ENCODE data around the gene SEPHS1. TPM values are rescaled to one million over a fixed set of nuclear protein-coding genes. Genes with fewer than 3 reads are reported as not detected.

The SEPHS1 gene
- total RNA-seq, 1 donor from 2014 or later, result 57.0 TPM

DNA sequence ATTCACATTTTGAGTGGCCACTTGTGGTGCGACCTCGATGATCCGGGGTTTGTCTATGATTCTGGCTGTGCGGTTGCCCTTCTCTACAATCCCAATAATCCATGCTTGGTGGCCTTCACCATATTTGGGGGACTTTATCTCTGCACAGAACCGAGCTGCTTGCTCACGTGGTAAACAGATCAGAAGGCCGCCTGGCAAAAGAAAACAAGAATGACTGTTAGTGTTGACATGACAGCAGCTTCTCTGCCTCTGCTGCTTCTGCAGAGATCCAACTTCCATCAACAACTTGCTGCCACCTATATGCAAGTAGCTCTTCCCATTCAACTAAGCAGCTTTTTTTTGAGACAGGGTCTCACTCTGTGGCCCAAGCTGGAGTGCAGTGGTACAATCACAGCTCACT is 28.9 kb downstream of the SEPHS1 start:
- H3K27ac ChIP-seq (ENCODE audit: low read depth, low read length), result no peak overlapping the region
- H2AFZ ChIP-seq (ENCODE audit: low read depth, low read length), result no peak overlapping the region
- no peak overlapping the region for H3K27ac Mint-ChIP-seq (ENCODE audit: unreplicated experiment)
- H3K79me2 ChIP-seq (ENCODE audit: insufficient read depth, low read length), result no peaks in the 10 kb centered on the region
- no peaks in the 10 kb centered on the region for H4K20me1 ChIP-seq (ENCODE audit: insufficient read depth, low read length)
- H3K4me3 ChIP-seq (ENCODE audit: insufficient read depth, low read depth, low read length), result no peak overlapping the region
- FAIRE-seq, result no peak
- no peak overlapping the region for H3K4me3 Mint-ChIP-seq (ENCODE audit: unreplicated experiment)
- no peaks in the 10 kb centered on the region for H3K27me3 Mint-ChIP-seq (ENCODE audit: low read depth, unreplicated experiment)
- TF ChIP-seq EZH2 (IDR thresholded peaks at IDR 0.05; ENCODE audit: insufficient read depth, low read length), result no peak
- TF ChIP-seq CTCF (IDR thresholded peaks at IDR 0.05; ENCODE audit: insufficient read depth, low read depth, low read length), result no peak
- DNase-seq (ENCODE audit: low read depth), result no peak
- H3K36me3 ChIP-seq (ENCODE audit: insufficient read depth, low read length), result peaks cover 11% of the 10 kb centered on the region
- H3K9me3 ChIP-seq (ENCODE audit: insufficient read depth, low read depth, low read length), result no peaks in the 10 kb centered on the region
- H3K27me3 ChIP-seq (ENCODE audit: insufficient read depth, low read length), result no peaks in the 10 kb centered on the region
- H3K4me1 Mint-ChIP-seq (ENCODE audit: low read depth, unreplicated experiment), result no peaks in the 10 kb centered on the region
- no peaks in the 10 kb centered on the region for H3K4me1 ChIP-seq (ENCODE audit: insufficient read depth, low read length)
- H3K9me3 Mint-ChIP-seq (ENCODE audit: unreplicated experiment), result no peaks in the 10 kb centered on the region
- no peak overlapping the region for H3K9ac ChIP-seq (ENCODE audit: low read length)
- no peak overlapping the region for H3K4me2 ChIP-seq (ENCODE audit: low read length)
- peaks cover 6% of the 10 kb centered on the region for H3K36me3 Mint-ChIP-seq (ENCODE audit: low read depth, unreplicated experiment)

- no peaks in the 10 kb centered on the region for H3K27me3 Mint-ChIP-seq (ENCODE audit: low read depth, unreplicated experiment)
- no peak overlapping the region for H3K4me2 ChIP-seq (ENCODE audit: low read length)
- H4K20me1 ChIP-seq (ENCODE audit: insufficient read depth, low read length), result no peaks in the 10 kb centered on the region
- H3K4me1 ChIP-seq (ENCODE audit: insufficient read depth, low read length), result no peaks in the 10 kb centered on the region
- FAIRE-seq, result no peak
- no peak overlapping the region for H3K4me3 ChIP-seq (ENCODE audit: insufficient read depth, low read depth, low read length)
- no peak overlapping the region for H3K9ac ChIP-seq (ENCODE audit: low read length)
- H3K27me3 ChIP-seq (ENCODE audit: insufficient read depth, low read length), result no peaks in the 10 kb centered on the region
- TF ChIP-seq EZH2 (IDR thresholded peaks at IDR 0.05; ENCODE audit: insufficient read depth, low read length), result no peak
- TF ChIP-seq CTCF (IDR thresholded peaks at IDR 0.05; ENCODE audit: insufficient read depth, low read depth, low read length), result no peak
- H3K36me3 ChIP-seq (ENCODE audit: insufficient read depth, low read length), result peaks cover 7% of the 10 kb centered on the region
- no peak overlapping the region for H3K4me3 Mint-ChIP-seq (ENCODE audit: unreplicated experiment)
- no peak overlapping the region for H3K27ac Mint-ChIP-seq (ENCODE audit: unreplicated experiment)
- DNase-seq (ENCODE audit: low read depth), result no peak
- H3K9me3 Mint-ChIP-seq (ENCODE audit: unreplicated experiment), result no peaks in the 10 kb centered on the region
- no peaks in the 10 kb centered on the region for H3K4me1 Mint-ChIP-seq (ENCODE audit: low read depth, unreplicated experiment)
- H3K9me3 ChIP-seq (ENCODE audit: insufficient read depth, low read depth, low read length), result no peaks in the 10 kb centered on the region
- H3K79me2 ChIP-seq (ENCODE audit: insufficient read depth, low read length), result no peaks in the 10 kb centered on the region
- H3K36me3 Mint-ChIP-seq (ENCODE audit: low read depth, unreplicated experiment), result peaks cover 4% of the 10 kb centered on the region
- no peak overlapping the region for H3K27ac ChIP-seq (ENCODE audit: low read depth, low read length)
- no peak overlapping the region for H2AFZ ChIP-seq (ENCODE audit: low read depth, low read length)
These were observed 30.6 kb downstream of the SEPHS1 start for GRCh38 chr10:13317474-13317873.

DNA sequence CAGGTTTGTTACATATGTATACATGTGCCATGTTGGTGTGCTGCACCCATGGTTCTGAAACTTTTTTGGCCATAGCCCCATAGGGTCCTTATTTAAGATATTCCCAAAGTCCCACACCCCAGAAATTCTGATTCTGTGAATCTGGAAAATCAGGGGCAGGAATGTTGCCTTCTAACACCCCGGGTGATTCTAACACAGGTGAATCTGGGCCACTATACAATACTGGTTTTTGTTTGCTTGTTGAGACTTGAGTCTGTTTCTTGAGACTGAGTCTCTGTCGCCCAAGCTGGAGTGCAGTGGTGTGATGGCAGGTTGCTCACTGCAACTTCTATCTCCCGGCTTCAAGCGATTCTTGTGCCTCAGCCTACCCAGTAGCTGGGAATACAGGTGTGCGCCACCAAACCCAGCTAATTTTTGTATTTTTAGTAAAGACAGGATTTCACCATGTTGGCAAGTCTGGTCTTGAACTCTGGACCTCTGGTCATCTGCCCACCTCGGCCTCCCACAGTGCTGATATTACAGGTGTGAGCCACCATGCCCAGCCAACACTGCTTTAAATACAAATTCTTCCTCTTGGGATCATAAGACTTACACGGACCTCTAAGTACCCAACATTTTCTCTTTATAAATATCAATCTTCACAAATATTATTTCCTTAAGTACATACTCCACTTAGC is 31.3 kb downstream of the SEPHS1 start:
- Mint-ChIP-seq H3K27me3 (ENCODE audit: low read depth, unreplicated experiment) (no peaks in the 10 kb centered on the region), H3K27ac (ENCODE audit: unreplicated experiment) (no peak overlapping the region), H3K9me3 (ENCODE audit: unreplicated experiment) (no peaks in the 10 kb centered on the region), H3K4me3 (ENCODE audit: unreplicated experiment) (no peak overlapping the region), H3K36me3 (ENCODE audit: low read depth, unreplicated experiment) (peaks cover 4% of the 10 kb centered on the region), H3K4me1 (ENCODE audit: low read depth, unreplicated experiment) (no peaks in the 10 kb centered on the region)
- Histone ChIP-seq H3K9me3 (ENCODE audit: insufficient read depth, low read depth, low read length) (no peaks in the 10 kb centered on the region), H4K20me1 (ENCODE audit: insufficient read depth, low read length) (no peaks in the 10 kb centered on the region), H3K79me2 (ENCODE audit: insufficient read depth, low read length) (no peaks in the 10 kb centered on the region), H3K4me3 (ENCODE audit: insufficient read depth, low read depth, low read length) (no peak overlapping the region), H2AFZ (ENCODE audit: low read depth, low read length) (no peak overlapping the region), H3K9ac (ENCODE audit: low read length) (no peak overlapping the region), H3K4me2 (ENCODE audit: low read length) (no peak overlapping the region), H3K27me3 (ENCODE audit: insufficient read depth, low read length) (no peaks in the 10 kb centered on the region), H3K4me1 (ENCODE audit: insufficient read depth, low read length) (no peaks in the 10 kb centered on the region), H3K27ac (ENCODE audit: low read depth, low read length) (no peak overlapping the region), H3K36me3 (ENCODE audit: insufficient read depth, low read length) (peaks cover 5% of the 10 kb centered on the region)
- FAIRE-seq (no peak), DNase-seq (ENCODE audit: low read depth) (no peak)
- TF ChIP-seq CTCF (IDR thresholded peaks at IDR 0.05; ENCODE audit: insufficient read depth, low read depth, low read length) (no peak), EZH2 (IDR thresholded peaks at IDR 0.05; ENCODE audit: insufficient read depth, low read length) (no peak)

Data from astrocyte (in vitro differentiated cells and primary cell).